Hepatocyte (in vitro differentiated cells): ENCODE results near the gene OSBPL10.

Experiments
- EZH2 ChIP-seq: fragments of 200-600 bp; sonication (generic); IDR thresholded peaks from 2 replicates; pipeline ENCODE4 v1.6.1; 2016; ENCODE audit warnings: antibody characterized with exemption, mild to moderate bottlenecking, borderline replicate concordance
- TF ChIP-seq, protein P1 (sequence below): fragments of 200-600 bp; sonication (generic); IDR thresholded peaks from 2 replicates; pipeline ENCODE4 v1.5.1; 2016; ENCODE audit warnings: antibody characterized with exemption, mild to moderate bottlenecking; ENCODE audit not compliant: poor library complexity

DNA sequence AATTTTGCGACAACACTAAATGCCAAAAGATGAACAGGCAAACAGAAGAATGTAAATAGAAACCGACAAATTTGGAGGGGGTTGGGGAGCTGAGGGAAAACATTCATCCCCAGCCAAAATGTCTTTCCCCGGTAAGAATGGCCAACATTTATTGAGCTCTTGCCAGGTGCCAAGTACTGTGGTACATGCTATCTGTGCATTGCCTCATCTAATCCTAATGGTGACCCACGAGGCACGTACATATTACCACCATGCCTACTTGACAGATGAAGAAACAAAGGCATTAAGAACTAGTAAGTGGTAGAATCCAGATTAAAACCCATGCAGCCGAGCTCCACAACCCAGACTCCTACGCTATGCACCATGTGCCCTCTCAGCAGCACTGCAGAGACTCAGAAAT is 242.7 kb downstream of the OSBPL10 start:
- TF ChIP-seq, protein P1, sequence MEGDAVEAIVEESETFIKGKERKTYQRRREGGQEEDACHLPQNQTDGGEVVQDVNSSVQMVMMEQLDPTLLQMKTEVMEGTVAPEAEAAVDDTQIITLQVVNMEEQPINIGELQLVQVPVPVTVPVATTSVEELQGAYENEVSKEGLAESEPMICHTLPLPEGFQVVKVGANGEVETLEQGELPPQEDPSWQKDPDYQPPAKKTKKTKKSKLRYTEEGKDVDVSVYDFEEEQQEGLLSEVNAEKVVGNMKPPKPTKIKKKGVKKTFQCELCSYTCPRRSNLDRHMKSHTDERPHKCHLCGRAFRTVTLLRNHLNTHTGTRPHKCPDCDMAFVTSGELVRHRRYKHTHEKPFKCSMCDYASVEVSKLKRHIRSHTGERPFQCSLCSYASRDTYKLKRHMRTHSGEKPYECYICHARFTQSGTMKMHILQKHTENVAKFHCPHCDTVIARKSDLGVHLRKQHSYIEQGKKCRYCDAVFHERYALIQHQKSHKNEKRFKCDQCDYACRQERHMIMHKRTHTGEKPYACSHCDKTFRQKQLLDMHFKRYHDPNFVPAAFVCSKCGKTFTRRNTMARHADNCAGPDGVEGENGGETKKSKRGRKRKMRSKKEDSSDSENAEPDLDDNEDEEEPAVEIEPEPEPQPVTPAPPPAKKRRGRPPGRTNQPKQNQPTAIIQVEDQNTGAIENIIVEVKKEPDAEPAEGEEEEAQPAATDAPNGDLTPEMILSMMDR = no peak
- no peak for TF ChIP-seq EZH2
